Measurements from ENCODE around the gene KIF5C. TPM values are rescaled to one million over a fixed set of nuclear protein-coding genes. Genes with fewer than 3 reads are reported as not detected.

The KIF5C gene
- total RNA-seq, 1 donor from 2014 or later: 6.9 TPM

- H3K4me3 ChIP-seq (ENCODE audit: low read depth, low read length): no peak overlapping the region
- TF ChIP-seq CTCF (conservative IDR thresholded peaks at IDR 0.05; ENCODE audit: low read depth, low read length): no peak
- DNase-seq (ENCODE audit: low read depth): no peak
These were observed 31.1 kb downstream of the KIF5C start for GRCh38 chr2:148906124-148906523.

GRCh38 chr2:148907085-148907785 is 32.2 kb downstream of the KIF5C start:
- no peak overlapping the region for H3K4me3 ChIP-seq (ENCODE audit: low read depth, low read length)
- no peak for DNase-seq (ENCODE audit: low read depth)
- no peak for TF ChIP-seq CTCF (conservative IDR thresholded peaks at IDR 0.05; ENCODE audit: low read depth, low read length)

GRCh38 chr2:148909114-148909513 is 34.1 kb downstream of the KIF5C start:
- no peak overlapping the region for H3K4me3 ChIP-seq (ENCODE audit: low read depth, low read length)
- no peak for DNase-seq (ENCODE audit: low read depth)
- no peak for TF ChIP-seq CTCF (conservative IDR thresholded peaks at IDR 0.05; ENCODE audit: low read depth, low read length)

GRCh38 chr2:148913061-148913460 is 38.0 kb downstream of the KIF5C start:
- no peak for TF ChIP-seq CTCF (conservative IDR thresholded peaks at IDR 0.05; ENCODE audit: low read depth, low read length)

GRCh38 chr2:148913492-148913891 is 38.5 kb downstream of the KIF5C start:
- no peak overlapping the region for H3K4me3 ChIP-seq (ENCODE audit: low read depth, low read length)
- DNase-seq (ENCODE audit: low read depth): no peak
- no peak for TF ChIP-seq CTCF (conservative IDR thresholded peaks at IDR 0.05; ENCODE audit: low read depth, low read length)

More at GRCh38 chr2:148913061-148913460, 38.0 kb downstream of the KIF5C start:
- no peak overlapping the region for H3K4me3 ChIP-seq (ENCODE audit: low read depth, low read length)
- no peak for DNase-seq (ENCODE audit: low read depth)

GRCh38 chr2:148914463-148914862 is 39.4 kb downstream of the KIF5C start:
- no peak for DNase-seq (ENCODE audit: low read depth)
- no peak overlapping the region for H3K4me3 ChIP-seq (ENCODE audit: low read depth, low read length)
- no peak for TF ChIP-seq CTCF (conservative IDR thresholded peaks at IDR 0.05; ENCODE audit: low read depth, low read length)

- no peak for DNase-seq (ENCODE audit: low read depth)
- TF ChIP-seq CTCF (conservative IDR thresholded peaks at IDR 0.05; ENCODE audit: low read depth, low read length): no peak
- no peak overlapping the region for H3K4me3 ChIP-seq (ENCODE audit: low read depth, low read length)
These were observed 42.4 kb downstream of the KIF5C start for GRCh38 chr2:148917431-148917830.

Data from epithelial cell of proximal tubule (primary cell).